CD4-positive, alpha-beta T cell (primary cell): ENCODE data around the gene ADAM23. TPM values are rescaled to one million over a fixed set of nuclear protein-coding genes. Genes with fewer than 3 reads are reported as not detected.

Experiments
- ATAC-seq: fragments of 200-7000 bp; cut with Tn5 transposase; one replicate; pipeline ENCODE4 v1.10.0; 2022; ENCODE audit warnings: mild to moderate bottlenecking; ENCODE audit not compliant: poor library complexity
- CTCF ChIA-PET: fragments of 350-600 bp; sonication (Branson Sonifier 250); formaldehyde crosslinking; loops from one replicate; lab custom pipeline; 2021; ENCODE audit warnings: antibody characterized with exemption, inconsistent platforms; lab: Charles Lee
- POLR2A ChIA-PET: fragments of 350-600 bp; sonication (Branson Sonifier 250); formaldehyde crosslinking; loops from one replicate; lab custom pipeline; 2021; ENCODE audit warnings: antibody characterized with exemption, inconsistent platforms; lab: Charles Lee
- DNase-seq, 14 experiments: peaks; one replicate each; pipeline ENCODE4 v3.0.0-alpha.2; 2013 to 2020; ENCODE audit warnings: mixed read lengths in 2 of 14
- H3K27ac ChIP-seq, 2 donors: one replicate each; pipeline versions ENCODE4 v1.5.1 to v1.7.0; 2013; ENCODE audit warnings: low read length in 2 of 2, low read depth in 1 of 2, mild to moderate bottlenecking in 1 of 2
- H3K27me3 ChIP-seq, 2 experiments: 1 replicate in 1 of 2; 2 replicates in 1 of 2; pipeline versions ENCODE4 v1.6.1 to v1.7.0; 2013; ENCODE audit warnings: low read length in 2 of 2, control low read depth in 1 of 2, mild to moderate bottlenecking in 1 of 2, moderate library complexity in 1 of 2; ENCODE audit not compliant: insufficient read depth in 2 of 2, control insufficient read depth in 1 of 2
- H3K36me3 ChIP-seq: one replicate; pipeline ENCODE4 v1.6.1; 2013; ENCODE audit warnings: low read length, control low read depth; ENCODE audit not compliant: insufficient read depth
- H3K4me1 ChIP-seq: one replicate; pipeline ENCODE4 v1.6.1; 2013; ENCODE audit warnings: low read length, control low read depth; ENCODE audit not compliant: insufficient read depth
- H3K4me3 ChIP-seq: one replicate; pipeline ENCODE4 v1.5.1; 2013; ENCODE audit warnings: mild to moderate bottlenecking, low read length, moderate library complexity
- H3K9me3 ChIP-seq, 2 experiments: 1 replicate in 1 of 2; 2 replicates in 1 of 2; pipeline versions ENCODE4 v1.6.1 to v1.7.0; 2013; ENCODE audit warnings: low read length in 2 of 2, mild to moderate bottlenecking in 2 of 2, control low read depth in 1 of 2, moderate library complexity in 1 of 2; ENCODE audit not compliant: control insufficient read depth in 1 of 2, insufficient read depth in 1 of 2
- H3K27ac Mint-ChIP-seq: one replicate; pipeline ENCODE4 v1.8.0; 2020; ENCODE audit warnings: mixed read lengths
- H3K27me3 Mint-ChIP-seq: one replicate; pipeline ENCODE4 v1.8.0; 2021; ENCODE audit warnings: mixed read lengths
- H3K36me3 Mint-ChIP-seq: one replicate; pipeline ENCODE4 v1.8.0; 2021; ENCODE audit warnings: low read depth, mixed read lengths
- H3K4me1 Mint-ChIP-seq: one replicate; pipeline ENCODE4 v1.8.0; 2021; ENCODE audit warnings: low read depth, mixed read lengths
- H3K4me3 Mint-ChIP-seq: one replicate; pipeline ENCODE4 v1.8.0; 2020; ENCODE audit warnings: mild to moderate bottlenecking, mixed read lengths
- H3K9me3 Mint-ChIP-seq: one replicate; pipeline ENCODE4 v1.8.0; 2020; ENCODE audit warnings: mixed read lengths
- intact Hi-C, 2 experiments: fragments of 100-400 bp; cut with DNase I in 1 of 2; cut with micrococcal nuclease in 1 of 2; formaldehyde crosslinking; loops; one replicate each; pipeline versions ENCODE4 v1.15.1 to v1.9.0; 2023 to 2025; cut with DNase I, micrococcal nuclease
- total RNA-seq, 174 experiments: library from RNA in 2 of 174; stranded (reverse) in 2 of 174; gene quantifications; one replicate each; pipeline ENCODE4 v1.2.3 and lab custom pipeline; 2021 to 2026
- TF ChIP-seq, protein P1 (sequence below): fragments of 200-600 bp; IDR thresholded peaks from one replicate; pipeline ENCODE4 v1.8.0; 2022; ENCODE audit warnings: antibody characterized with exemption, mild to moderate bottlenecking

Gene ADAM23
- total RNA-seq, 2 experiments from 2014 or later: 6.3 to 7.7 TPM

DNA sequence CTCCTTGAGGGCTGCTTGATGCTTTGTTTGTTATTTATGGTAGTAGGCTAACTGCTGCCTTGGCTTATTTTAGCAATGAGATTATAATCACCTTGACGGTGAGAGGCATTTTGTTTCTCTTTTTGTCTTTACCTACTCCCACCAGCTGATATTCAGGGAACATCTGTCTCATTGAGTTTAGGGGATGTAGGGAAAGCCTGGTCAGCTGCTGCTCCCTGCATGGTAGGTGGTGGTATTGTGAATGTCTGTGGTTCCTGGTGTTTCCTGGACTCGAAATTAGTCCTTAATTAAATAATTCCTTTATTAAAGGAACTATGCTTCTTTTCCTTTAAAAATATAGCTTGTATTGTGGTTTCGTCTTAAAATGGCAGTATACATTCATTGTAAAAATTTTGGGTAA lies 77.8 kb downstream of the ADAM23 start:
- POLR2A ChIA-PET: no interaction called here
- CTCF ChIA-PET: no interaction called here

GRCh38 chr2:206521612-206522011 lies 78.3 kb downstream of the ADAM23 start:
- no peaks in the 10 kb centered on the region for H3K27me3 Mint-ChIP-seq
- no peaks in the 10 kb centered on the region for H3K36me3 Mint-ChIP-seq
- intact Hi-C loops: no loop called here
- TF ChIP-seq, protein P1, sequence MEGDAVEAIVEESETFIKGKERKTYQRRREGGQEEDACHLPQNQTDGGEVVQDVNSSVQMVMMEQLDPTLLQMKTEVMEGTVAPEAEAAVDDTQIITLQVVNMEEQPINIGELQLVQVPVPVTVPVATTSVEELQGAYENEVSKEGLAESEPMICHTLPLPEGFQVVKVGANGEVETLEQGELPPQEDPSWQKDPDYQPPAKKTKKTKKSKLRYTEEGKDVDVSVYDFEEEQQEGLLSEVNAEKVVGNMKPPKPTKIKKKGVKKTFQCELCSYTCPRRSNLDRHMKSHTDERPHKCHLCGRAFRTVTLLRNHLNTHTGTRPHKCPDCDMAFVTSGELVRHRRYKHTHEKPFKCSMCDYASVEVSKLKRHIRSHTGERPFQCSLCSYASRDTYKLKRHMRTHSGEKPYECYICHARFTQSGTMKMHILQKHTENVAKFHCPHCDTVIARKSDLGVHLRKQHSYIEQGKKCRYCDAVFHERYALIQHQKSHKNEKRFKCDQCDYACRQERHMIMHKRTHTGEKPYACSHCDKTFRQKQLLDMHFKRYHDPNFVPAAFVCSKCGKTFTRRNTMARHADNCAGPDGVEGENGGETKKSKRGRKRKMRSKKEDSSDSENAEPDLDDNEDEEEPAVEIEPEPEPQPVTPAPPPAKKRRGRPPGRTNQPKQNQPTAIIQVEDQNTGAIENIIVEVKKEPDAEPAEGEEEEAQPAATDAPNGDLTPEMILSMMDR: no peak
- H3K9me3 Mint-ChIP-seq: no peaks in the 10 kb centered on the region
- ATAC-seq: no peak
- ChIA-PET CTCF (no interaction called here), POLR2A (no interaction called here)
- no peak for DNase-seq
- peaks cover 10% of the 10 kb centered on the region for H3K4me1 Mint-ChIP-seq
- Histone ChIP-seq H3K27me3 (no peaks in the 10 kb centered on the region), H3K4me1 (no peaks in the 10 kb centered on the region), H3K36me3 (no peaks in the 10 kb centered on the region), H3K27ac (no peak overlapping the region), H3K9me3 (no peaks in the 10 kb centered on the region), H3K4me3 (no peak overlapping the region)
- H3K27ac Mint-ChIP-seq: no peak overlapping the region
- no peak overlapping the region for H3K4me3 Mint-ChIP-seq

More for the DNA sequence above, 77.8 kb downstream of the ADAM23 start:
- Histone ChIP-seq H3K4me3 (no peak overlapping the region), H3K4me1 (no peaks in the 10 kb centered on the region), H3K9me3 (no peaks in the 10 kb centered on the region), H3K27me3 (no peaks in the 10 kb centered on the region), H3K27ac (no peak overlapping the region), H3K36me3 (no peaks in the 10 kb centered on the region)
- no peak for DNase-seq
- TF ChIP-seq, protein P1: no peak
- Mint-ChIP-seq H3K4me3 (no peak overlapping the region), H3K4me1 (peaks cover 10% of the 10 kb centered on the region), H3K9me3 (no peaks in the 10 kb centered on the region), H3K27me3 (no peaks in the 10 kb centered on the region), H3K27ac (no peak overlapping the region), H3K36me3 (no peaks in the 10 kb centered on the region)
- intact Hi-C loops: no loop called here
- no peak for ATAC-seq

GRCh38 chr2:206526416-206526815 lies 83.1 kb downstream of the ADAM23 start:
- TF ChIP-seq, protein P1: no peak
- Histone ChIP-seq H3K27ac (no peak overlapping the region), H3K27me3 (no peaks in the 10 kb centered on the region), H3K36me3 (no peaks in the 10 kb centered on the region), H3K4me3 (no peak overlapping the region), H3K4me1 (peaks cover 10% of the 10 kb centered on the region), H3K9me3 (no peaks in the 10 kb centered on the region)
- no peaks in the 10 kb centered on the region for H3K36me3 Mint-ChIP-seq
- intact Hi-C loops: no loop called here
- H3K27ac Mint-ChIP-seq: no peak overlapping the region
- ATAC-seq (no peak), DNase-seq (no peak)
- no peaks in the 10 kb centered on the region for H3K9me3 Mint-ChIP-seq
- H3K4me1 Mint-ChIP-seq: peaks cover 18% of the 10 kb centered on the region
- CTCF ChIA-PET: no interaction called here
- peaks cover 5% of the 10 kb centered on the region for H3K27me3 Mint-ChIP-seq
- no peak overlapping the region for H3K4me3 Mint-ChIP-seq
- POLR2A ChIA-PET: no interaction called here
